Subcutaneous adipose tissue (tissue), 4 donors: Measurements from ENCODE around the gene PARVB. TPM values are rescaled to one million over a fixed set of nuclear protein-coding genes. Genes with fewer than 3 reads are reported as not detected.

Experiments used
- total RNA-seq, 4 donors: library from RNA; depleted of rRNA; stranded (reverse); fragments of >200 nt; gene quantifications; one replicate each; pipeline ENCODE4 v1.1.0, GENCODE V29; 2016
- TF ChIP-seq, protein P1 (sequence below): fragments of 450-650 bp; IDR thresholded peaks from one replicate; pipeline ENCODE4 v1.5.1; 2016; ENCODE audit warnings: low read depth, mild to moderate bottlenecking, control low read depth, antibody characterized with exemption, moderate library complexity

Gene PARVB
- total RNA-seq, 4 donors from 2014 or later, result 47.8 to 175 (median 52.8) TPM

GRCh38 chr22:44108076-44108475 is 84.0 kb downstream of the PARVB start:
- TF ChIP-seq, protein P1, sequence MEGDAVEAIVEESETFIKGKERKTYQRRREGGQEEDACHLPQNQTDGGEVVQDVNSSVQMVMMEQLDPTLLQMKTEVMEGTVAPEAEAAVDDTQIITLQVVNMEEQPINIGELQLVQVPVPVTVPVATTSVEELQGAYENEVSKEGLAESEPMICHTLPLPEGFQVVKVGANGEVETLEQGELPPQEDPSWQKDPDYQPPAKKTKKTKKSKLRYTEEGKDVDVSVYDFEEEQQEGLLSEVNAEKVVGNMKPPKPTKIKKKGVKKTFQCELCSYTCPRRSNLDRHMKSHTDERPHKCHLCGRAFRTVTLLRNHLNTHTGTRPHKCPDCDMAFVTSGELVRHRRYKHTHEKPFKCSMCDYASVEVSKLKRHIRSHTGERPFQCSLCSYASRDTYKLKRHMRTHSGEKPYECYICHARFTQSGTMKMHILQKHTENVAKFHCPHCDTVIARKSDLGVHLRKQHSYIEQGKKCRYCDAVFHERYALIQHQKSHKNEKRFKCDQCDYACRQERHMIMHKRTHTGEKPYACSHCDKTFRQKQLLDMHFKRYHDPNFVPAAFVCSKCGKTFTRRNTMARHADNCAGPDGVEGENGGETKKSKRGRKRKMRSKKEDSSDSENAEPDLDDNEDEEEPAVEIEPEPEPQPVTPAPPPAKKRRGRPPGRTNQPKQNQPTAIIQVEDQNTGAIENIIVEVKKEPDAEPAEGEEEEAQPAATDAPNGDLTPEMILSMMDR, result no peak

GRCh38 chr22:44108806-44109385 is 84.8 kb downstream of the PARVB start:
- TF ChIP-seq, protein P1, result no peak

DNA sequence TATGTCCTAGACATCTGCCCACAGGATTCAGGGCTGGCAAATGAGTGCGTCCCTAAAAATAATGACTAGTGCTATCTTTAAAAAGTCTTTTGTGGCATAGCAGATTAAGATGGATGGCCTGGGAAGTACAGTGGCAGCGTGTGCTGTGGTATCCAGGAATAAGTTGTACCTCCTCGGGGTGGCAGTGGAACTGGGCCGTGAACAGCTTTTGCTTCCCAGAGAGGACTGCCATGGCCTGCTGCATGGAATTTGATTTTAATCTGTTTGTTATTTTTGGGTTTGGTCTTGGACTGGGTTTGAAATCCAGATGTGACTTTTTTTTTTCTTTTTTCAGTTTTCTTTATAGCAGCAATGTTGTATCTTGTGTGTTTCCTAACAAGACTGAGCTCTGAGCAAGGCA is 85.3 kb downstream of the PARVB start:
- TF ChIP-seq, protein P1, result no peak

DNA sequence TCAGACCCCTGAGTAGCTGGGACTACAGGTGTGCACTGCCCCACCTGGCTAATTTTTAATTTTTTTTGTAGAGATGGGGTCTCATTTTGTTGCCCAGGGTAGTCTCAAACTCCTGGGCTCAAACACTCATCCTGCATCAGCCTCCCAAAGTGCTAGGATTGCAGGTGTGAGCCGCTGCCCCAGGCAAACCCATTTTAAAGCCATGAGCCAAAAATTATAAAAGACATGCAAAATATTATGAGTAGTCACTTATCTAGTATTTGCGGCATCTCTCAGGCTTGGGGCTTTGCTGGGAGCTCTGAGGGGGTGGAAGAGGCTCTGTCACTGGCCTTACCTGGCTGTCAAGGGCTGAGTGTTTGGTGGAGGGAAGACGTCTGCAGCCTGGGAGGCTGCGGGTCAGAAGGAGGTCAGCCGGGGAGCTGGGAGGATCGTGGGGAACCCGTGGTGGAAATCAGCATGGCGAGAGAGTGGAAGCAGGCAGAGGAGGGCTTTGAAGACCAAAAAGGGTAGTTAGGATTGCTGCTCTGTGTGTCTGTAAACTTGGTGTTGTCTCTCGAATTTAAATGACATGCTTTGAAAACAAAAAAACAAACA is 87.6 kb downstream of the PARVB start:
- TF ChIP-seq, protein P1, result no peak

DNA sequence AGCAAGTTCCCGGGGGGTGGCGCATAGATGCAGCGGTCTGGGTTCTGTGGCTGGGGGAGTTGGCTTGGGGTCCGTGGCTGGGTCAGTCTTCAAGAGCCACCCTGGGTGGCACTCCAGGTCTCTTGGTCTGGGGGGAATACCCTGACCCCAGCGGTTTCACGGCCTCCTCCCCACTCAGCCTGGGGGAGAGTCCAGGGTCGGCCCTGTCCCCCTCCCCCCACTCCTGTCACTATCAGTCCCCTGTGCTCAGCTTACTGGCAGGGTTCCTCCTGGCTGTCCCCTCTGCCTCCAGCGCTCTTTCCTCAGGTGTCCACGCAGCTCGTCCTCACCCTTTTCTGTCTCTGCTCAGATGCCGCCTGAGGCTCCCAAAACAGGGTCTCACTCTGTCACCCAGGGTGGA is 88.1 kb downstream of the PARVB start:
- TF ChIP-seq, protein P1, result no peak

DNA sequence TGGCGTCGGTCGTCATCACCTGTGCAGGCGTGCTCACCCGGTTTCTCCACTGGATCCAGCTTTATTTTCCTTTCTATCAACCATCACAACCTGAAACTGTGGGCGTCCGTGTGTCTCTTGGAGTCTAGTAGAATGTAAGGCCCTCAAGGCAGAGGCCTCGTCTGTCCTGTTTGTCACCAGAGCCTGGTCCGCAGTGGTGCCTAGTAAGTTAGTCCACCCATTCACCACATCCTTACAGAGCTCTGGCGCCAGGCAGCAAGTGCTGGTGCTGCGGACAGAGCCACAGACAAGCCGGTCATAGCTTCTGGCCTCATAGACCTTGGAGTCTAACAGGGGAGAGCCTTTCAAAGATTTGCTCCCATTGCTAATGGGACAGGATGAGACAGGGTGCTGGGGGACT is 92.2 kb downstream of the PARVB start:
- TF ChIP-seq, protein P1, result no peak

GRCh38 chr22:44116755-44117684 is 92.9 kb downstream of the PARVB start:
- TF ChIP-seq, protein P1, result no peak
